SHP77 (cell line): ENCODE measurements around the gene SPPL2C.

ENCODE experiments used
- DNase-seq, 2 experiments: peaks; one replicate each; lab custom pipeline; 2025; lab: John Stamatoyannopoulos, UW

The SPPL2C gene, protein sequence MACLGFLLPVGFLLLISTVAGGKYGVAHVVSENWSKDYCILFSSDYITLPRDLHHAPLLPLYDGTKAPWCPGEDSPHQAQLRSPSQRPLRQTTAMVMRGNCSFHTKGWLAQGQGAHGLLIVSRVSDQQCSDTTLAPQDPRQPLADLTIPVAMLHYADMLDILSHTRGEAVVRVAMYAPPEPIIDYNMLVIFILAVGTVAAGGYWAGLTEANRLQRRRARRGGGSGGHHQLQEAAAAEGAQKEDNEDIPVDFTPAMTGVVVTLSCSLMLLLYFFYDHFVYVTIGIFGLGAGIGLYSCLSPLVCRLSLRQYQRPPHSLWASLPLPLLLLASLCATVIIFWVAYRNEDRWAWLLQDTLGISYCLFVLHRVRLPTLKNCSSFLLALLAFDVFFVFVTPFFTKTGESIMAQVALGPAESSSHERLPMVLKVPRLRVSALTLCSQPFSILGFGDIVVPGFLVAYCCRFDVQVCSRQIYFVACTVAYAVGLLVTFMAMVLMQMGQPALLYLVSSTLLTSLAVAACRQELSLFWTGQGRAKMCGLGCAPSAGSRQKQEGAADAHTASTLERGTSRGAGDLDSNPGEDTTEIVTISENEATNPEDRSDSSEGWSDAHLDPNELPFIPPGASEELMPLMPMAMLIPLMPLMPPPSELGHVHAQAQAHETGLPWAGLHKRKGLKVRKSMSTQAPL

DNA sequence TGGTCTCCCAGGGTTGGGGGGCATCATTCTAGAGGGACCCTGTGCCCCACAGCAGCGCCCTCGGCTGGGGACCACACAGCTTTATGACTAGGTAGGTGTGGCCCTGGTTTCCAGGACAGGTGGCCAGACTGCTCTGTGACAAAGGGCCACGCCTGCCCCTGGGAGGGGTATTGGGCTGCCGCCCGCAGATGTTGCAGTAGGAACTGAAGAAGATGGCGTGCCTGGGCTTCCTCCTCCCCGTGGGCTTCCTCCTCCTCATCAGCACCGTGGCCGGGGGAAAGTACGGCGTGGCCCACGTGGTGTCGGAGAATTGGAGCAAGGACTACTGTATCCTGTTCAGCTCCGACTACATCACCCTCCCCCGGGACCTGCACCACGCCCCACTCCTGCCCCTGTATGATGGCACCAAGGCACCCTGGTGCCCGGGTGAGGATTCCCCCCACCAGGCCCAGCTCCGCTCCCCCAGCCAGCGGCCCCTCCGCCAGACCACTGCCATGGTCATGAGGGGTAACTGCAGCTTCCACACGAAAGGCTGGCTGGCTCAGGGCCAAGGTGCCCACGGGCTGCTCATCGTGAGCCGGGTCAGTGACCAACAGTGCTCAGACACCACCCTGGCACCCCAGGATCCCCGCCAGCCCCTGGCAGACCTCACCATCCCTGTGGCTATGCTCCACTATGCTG is at the start of gene SPPL2C:
TSS of gene SPPL2C (plus strand) at position 187 of the 681 bp plus-strand sequence. CDS start at position 213, 26 bp downstream.
- no peak for DNase-seq

DNA sequence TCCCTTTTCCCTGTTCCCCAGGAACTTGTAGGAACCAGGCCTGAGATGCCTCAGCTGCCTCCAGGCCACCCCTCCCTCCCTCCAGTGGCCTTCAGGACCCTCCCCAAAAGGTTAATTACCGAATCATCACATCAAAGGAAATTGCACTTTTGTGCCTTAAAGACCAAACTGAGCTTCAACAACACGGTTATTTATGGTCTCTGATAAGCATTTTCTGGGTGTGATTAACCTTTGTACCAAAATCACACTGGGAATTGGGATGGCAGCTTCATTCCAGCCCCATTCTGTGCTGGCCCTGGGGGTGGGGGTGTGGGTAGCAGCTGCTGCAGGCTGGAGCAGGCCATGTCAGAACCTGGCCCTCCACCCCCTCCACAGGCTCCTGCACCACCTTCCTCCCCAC is 43.9 kb upstream of the SPPL2C start:
- DNase-seq, result no peak

DNA sequence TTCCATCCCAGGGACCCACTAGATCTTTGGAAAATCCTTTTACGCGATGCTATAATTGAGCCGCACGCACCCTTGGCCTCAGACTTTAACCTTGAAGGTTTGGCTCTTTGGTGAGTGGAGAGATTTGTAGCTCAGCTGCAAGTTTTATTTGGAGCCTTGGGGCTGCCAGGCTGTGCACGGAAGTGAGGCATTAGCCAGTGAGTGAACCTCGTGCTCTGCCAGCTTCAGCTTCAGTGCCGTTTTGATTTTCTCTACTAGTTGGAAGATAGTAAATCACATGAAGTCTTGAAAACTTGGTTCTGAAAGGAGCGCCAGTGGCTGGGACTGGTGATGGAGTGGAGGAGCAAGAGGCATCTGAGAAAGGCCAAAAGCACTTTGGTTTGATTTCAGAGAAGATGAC is 43.3 kb upstream of the SPPL2C start:
- DNase-seq, result no peak

DNA sequence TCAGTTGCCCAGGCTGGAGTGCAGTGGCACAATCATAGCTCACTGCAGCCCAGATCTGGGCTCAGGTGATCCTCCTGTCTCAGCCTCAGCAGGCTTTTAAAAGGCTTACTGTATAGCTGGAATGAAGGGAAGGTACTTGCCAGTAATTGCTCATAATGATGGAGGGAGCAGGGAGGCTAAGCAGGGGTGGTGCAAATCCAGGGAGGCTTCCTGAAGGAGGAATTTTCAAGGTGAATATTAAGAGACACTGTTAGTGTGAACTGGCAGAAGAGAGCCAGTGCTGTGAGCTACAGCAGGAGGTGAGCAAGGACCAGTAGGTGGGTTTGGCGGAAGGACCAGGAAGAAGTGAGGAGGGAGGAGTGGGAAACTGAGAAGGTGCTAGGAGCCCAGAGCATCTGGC is 35.8 kb upstream of the SPPL2C start:
- DNase-seq, result no peak

DNA sequence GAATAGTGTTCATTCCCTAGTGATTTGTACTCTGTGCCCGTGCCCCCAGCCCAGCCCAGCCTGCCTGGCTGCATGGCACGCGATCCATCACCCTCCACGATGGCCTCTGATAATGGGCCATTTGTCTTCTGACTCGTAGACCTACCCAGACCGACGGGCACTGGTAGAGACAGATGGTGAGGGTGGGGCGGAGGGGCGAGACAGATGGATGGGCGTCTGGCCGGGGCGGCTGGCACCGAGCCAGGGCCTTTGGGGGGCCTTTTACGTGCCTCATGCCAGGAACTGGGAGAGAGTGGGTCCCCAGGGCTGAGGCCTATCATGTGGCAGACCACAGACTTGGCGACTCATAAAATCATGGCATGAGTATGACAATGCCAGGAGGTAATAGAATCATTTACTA is 35.2 kb upstream of the SPPL2C start:
- DNase-seq, result no peak

DNA sequence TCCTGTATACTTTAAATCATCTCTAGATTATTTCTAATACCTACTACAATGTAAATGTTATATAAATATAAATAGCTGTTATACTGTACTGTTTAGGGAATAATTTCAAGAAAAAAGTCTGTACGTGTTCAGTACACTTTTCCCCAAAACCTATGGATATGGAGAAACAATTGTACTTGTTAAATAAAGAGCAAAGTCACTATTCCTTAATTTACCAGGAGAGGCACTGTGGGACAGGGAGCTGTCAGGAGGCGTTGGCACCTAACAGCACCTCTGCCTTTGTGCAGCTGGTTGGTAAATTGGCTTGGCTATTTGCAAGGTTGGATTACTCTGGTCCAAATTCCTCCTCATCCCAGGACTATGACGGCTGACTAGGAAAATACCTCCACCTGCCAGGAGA is 32.6 kb upstream of the SPPL2C start:
- DNase-seq, result peak; percentile 41 to 45

DNA sequence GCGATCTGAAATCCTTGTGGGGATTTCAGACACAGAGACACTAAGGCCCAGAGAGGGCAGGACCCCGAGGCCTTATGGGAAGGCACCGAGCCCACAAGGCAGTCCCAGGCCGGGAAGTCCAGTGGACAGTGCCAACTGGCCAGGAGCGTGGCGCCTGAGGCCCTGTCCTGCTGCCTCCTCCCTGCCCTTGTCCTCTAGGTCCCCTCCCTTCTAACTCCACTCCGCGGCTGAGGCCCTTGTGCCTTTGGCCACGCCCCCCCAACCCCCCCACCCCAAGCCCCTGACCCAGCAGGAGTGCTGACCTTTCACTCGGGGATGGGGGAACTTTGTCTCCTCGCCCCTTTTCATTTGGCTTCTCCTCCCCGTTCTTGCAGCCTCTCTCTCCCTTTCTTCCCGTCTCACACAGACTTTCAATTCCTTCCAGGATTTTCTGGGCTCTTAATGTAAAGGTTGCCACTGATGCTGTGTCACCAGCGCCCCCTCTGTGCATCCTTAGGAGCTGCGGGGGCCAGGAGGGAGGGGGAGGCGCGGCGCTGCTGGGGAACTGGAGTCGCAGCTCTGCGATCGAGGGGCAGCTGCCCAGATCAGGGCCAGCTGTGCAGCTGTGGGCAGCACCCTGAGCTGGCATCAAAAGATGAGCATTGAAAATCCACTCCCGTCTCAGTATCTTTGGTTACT is 31.5 kb upstream of the SPPL2C start:
- DNase-seq, result peak; percentile 11 to 43

DNA sequence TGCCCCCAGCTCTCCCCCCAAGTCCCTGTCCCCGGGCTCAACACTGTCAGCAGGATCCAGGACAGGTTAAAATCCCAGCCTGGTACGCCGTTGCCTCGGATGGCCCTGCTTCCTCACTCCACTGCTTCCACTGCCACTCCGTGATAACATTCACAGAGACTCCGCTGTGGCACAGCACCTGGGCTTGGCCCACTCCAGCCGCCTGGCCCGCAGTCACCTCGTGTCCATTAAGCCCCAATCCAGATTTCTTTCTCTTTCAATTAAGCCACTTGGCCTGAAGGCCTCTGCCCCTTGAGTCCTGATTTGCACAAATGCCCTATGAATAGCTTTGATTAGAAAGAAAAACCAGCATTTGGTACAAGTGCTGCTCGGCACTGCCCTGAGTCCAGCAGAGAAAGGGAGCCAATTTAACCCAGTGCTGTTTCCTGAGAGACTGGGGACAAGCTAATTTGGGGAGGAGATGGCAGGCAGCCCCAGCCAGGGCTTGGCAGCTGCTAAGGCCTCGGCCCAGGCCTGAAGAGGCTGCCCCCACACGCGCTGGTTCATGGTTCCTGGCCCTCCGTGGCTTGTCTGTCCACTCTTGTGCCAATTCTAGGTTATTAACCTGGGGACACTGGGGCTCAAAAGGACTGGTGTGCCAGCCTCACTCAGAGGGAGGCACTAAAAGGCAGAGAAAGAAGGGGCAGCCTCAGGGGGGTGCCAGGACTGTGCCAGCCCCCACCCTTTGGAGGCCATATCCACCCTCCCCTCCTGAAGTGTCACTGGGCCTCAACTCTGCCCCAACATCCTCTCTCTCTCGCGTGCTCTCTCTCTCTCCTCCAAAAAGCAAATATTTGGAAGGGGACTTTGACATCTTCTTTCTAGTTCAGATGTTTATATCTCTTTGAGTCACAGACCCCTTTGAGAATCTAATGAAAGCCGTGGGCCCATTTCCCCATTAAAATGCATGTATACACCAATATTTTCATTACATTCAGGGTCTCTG is 29.8 kb upstream of the SPPL2C start:
- no peak for DNase-seq

DNA sequence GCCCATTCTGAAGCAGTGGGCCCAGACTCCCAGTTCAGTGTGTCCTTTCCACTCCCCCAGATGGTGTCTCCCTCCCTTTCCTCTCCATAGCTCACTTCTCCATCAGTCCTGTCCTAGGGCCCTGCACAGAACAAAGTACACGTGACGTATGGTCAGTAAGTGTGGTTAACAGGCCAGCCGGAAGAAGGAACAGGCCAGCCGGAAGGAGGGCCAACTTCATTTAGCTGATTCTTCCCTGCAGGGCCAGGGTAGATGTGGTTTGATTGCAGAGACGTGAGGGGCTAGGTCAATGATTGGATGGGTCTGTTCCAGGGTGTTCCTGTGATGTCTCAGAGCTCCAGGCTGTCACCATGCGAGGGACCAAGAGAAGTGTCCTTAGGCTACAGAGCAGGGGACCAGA is 28.9 kb upstream of the SPPL2C start:
- no peak for DNase-seq

DNA sequence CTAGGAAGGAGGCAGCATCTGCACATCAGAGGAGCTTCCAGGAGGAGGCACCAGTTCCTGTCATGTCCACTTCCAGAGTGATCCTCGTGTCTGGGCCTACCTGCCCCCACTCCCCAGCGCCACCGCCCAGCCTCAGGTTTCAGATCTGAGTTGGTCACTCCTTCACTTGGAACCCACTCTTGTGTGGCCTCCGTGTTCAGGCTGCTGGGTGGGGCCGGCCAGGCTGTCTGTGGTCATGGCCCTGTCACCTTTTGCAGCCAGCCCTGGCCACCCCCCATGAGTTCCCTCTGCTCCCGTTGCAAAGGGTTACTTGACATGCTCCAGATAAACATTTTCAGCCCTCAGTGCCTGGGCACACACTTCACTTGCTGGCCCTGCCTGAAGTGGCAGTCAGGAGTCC is 26.6 kb upstream of the SPPL2C start:
- DNase-seq, result no peak

DNA sequence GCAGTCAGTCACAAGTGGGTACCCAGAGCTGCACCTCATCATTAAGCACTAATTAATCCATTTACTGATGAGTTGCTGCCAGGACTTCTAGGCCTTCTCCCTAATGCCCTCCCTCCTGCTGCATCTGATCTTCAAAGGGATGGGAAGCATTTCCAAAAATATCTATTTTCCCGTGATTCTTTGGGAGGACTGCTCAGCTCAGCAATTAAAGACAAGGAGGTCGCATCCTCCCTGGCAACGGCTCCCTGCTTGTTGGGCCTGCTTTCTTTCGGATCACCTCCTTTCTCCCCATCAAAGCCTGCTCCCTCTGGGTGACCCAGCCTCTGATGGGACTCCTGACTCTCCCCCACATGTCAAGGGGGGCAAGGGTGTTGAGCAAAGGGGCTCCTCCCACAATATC is 26.0 kb upstream of the SPPL2C start:
- no peak for DNase-seq

DNA sequence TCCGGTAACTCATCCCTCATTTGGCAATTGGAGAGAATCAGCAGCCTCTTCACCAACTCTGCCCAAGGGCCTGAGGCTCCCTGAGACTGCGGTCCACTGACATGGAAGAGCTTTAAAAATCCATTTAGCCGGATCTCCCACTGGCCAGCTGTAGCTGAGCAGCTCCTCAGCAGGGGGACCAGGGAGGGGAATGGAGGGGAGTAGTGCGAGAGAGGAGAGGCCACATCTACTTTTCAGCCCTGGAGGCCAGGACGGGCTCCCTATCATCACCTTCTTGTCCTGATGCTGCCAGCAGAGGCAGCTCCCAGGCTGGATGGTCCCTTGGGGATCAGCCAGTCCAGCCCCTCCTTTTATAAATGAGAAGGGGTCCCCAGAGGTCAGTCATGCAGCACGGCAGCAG is 25.0 kb upstream of the SPPL2C start:
- no peak for DNase-seq

DNA sequence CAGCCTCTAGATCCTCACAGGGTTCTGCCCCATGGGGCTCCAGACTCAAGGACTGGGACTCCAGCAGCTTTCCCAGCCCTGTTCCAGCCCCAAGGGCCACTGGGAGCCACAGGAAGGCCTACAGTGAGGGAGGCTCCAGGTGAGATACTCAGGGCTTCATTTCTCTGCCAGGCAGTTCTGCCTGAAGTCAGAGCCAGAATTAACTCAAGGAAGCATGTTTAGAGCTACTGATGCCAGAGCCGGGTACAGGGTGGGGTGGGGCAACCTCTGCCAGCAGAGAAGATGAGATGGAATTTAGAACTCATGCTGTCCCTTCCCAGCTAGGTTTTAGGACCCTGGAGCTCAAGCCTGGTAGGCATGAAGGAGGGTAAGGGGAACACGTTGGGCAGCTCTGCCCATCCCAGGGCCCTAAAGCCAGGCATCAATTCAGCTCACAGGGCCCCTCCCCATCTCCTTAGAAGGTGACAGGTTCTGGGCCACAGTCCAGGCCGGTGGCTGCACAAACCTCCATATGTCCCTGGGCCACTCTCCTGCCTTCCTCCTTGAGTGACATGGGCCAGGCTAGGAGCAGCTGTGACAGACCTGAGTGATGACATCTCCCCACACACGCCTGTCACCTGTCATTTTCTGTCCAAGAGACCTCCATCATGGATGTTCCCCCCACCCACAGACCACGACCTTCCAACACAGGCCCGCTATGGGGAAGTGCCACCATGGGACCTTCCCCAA is 24.5 kb upstream of the SPPL2C start:
- no peak for DNase-seq

DNA sequence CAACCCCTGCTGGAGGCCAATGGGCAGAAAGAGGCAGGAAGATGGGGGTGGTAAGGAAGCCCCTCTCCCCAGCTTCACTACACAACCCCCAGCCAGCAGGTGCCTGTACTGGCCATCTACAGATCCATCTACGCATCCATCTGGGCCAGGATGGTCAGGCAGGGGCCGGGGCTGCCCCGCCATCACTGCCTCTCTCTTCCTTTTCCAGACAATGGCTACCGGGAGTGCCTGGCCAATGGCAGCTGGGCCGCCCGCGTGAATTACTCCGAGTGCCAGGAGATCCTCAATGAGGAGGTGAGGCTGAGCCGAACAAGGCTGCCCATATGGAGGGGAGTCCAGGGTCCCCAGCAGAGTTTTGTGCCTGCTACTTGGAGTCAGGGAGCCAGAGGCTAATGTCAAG is 23.5 kb upstream of the SPPL2C start:
- DNase-seq, result no peak

DNA sequence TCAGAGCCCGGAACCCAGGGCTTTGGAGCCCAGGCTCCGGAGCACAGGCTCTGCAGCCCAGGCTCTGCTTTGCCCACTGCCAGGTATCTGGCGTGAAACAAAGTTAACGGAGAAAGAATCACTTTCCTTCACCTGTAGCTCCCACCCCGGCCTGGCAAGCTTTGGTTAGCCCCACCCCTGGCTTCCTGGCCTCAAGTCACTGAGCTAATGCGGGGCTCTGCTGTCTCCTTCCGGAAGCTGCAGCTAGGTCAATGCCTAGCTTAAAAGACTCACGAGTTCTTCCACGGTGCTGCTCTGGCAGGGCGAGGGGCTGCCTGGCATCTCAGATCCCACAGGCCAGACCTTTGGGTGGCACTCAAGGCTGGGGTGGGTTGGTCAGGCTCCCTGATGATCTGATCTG is 21.1 kb upstream of the SPPL2C start:
- no peak for DNase-seq

DNA sequence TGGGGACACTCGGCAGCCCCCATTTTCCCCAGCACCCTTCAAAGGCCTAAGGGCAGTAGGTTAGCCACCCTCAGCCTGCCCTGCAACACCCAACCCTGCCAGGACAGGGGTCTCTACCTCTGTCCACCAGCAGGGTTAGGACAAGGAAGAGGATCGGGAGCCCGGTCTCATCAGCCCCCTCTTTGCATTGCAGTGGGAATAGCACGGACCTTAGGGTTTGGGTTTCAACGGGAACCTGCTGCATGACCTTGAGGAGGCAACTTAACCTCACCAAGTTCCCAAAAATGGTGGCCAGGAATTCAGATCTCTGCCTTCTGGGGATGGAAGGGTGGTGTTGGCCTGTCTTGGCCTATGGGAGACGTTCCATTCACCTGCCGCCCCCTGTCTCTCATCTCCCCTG is 20.2 kb upstream of the SPPL2C start:
- DNase-seq, result no peak

DNA sequence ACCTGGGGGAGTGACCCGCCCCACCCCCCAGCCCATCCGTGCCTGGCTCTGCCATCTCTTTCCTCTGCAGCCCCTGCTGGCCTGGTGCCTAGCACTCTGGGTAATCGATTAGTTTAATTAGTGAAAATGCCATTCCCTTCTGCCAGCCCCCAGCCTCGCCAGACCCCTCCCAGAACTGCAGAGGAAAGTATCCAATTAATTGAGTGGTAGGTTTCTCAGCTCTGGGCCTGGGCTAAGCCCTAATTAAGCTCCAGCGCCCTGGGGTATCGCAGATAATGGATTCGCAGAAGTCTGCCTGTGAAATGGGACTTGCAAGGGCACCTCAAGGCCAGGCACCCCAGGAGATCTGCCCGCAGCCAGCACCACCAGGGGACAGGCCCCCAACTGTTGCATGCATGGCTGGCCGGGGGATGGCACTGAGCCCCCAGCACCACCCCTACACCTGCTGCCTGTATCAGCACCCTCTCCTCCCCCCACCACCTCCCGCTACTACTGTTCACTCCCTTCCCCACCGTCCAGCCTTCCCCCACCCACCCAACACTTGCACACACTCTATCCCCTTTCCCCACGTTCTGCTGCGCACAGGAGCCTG is 19.7 kb upstream of the SPPL2C start:
- DNase-seq, result no peak

DNA sequence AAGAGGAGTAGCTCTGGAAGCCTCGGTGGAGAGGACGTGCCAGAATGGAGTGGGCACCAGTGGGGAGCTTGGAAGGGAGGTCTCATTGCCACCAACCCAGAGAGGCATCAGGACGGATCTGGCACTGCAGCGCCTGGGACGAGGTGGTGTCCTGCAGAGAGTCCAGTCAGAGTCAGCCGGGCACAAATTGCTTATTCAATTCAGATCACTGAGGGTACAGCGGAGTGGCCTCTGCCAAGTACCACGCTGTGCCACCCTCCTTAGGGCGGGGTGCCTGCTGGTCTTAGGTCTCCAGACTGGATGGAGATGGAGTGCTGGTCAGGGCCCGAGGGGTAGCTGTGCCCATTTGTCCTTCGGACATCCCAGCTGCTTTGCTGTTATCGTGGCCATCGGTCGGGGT is 18.9 kb upstream of the SPPL2C start:
- DNase-seq, result no peak

DNA sequence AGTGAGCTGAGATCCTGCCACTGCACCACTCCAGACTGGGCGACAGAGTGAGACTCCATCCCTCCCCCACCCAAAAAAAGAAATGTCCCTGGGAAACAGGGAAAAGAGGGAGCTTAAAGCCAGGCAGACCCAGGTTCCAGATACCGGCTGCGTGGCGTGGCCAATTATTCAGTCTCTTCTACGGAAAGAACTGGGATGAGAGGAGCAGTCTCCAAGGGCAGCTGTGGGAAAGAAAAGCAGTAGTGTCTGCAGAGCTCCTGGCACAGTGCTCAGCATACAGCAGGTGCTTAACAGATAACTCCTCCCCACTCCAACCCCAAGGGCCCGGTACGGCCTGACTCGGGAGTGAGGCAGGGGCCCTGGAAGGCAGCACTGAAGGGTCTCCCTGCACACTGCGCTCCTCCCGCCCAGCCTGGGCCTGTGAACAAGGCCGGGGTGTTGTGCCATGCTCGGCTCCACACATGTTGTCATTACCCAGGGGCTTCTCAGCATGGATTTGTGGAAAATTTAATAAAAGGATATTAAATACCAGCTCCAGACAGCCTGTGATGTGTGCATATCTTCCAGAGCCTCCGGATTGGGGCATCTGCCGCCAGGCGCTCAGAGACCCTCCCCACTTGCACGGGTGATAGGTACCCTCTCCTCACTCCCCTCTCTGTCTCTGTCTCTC is 17.6 kb upstream of the SPPL2C start:
- DNase-seq, result no peak

DNA sequence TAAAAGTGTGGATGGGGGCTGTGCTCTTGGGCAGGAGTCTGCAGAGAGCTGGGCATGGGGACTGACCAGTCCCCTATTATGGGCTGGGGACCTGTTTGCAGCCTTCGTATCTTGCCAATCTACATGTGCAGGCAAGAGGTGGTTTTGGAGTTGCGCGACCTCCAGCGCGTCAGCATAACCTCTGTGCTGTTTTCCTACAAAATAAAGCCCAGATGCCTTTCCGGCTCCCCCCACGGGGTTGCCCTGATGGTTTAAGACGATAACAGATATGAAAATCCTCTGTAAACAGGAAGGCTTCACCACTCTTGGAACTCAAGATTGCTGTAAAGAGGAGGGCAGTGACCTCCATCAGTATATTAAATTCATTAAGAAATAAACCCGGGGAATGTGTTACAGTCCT is 16.5 kb upstream of the SPPL2C start:
- no peak for DNase-seq
